Erythroblast (primary cell): ENCODE results near the gene CDH6.
A peak's percentile ranks its signal among the peaks of the same experiment; 100 is the strongest.

Source experiments
- DNase-seq, 2 experiments: peaks; one replicate each; lab custom pipeline; 2025; lab: John Stamatoyannopoulos, UW
- GATA1 ChIP-seq: IDR thresholded peaks from 2 replicates; pipeline ENCODE4 v1.6.1; 2011; ENCODE audit warnings: low read depth, mild to moderate bottlenecking, control low read depth, low read length, moderate library complexity
- POLR2A ChIP-seq: IDR thresholded peaks from 2 replicates; pipeline ENCODE4 v1.6.1; 2011; ENCODE audit warnings: mild to moderate bottlenecking, low read length

Gene CDH6

GRCh38 chr5:31215236-31215635 lies 21.8 kb downstream of the CDH6 start:
- TF ChIP-seq GATA1 (no peak), POLR2A (no peak)
- DNase-seq = no peak

DNA sequence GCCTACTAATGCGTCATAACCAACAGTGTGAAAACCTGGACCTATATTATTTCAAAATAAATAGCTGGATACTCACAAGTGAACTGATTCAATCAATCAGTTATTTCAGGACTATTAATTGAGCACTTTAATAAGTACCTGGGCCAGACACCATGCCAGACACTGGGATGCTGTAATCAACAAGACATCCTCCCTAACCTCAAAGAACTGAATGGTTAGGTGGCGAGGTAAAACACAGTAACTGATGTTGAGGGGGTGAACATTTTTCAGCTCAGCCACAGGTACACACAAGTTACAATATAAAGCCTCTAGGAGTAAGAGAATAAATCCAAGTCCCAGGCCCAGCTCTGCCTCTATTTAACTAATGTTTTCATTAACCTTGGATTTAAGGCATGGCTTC lies 24.0 kb downstream of the CDH6 start:
- TF ChIP-seq POLR2A (no peak), GATA1 (no peak)
- no peak for DNase-seq

GRCh38 chr5:31218978-31219377 lies 25.5 kb downstream of the CDH6 start:
- TF ChIP-seq GATA1 (no peak), POLR2A (no peak)
- DNase-seq = no peak

DNA sequence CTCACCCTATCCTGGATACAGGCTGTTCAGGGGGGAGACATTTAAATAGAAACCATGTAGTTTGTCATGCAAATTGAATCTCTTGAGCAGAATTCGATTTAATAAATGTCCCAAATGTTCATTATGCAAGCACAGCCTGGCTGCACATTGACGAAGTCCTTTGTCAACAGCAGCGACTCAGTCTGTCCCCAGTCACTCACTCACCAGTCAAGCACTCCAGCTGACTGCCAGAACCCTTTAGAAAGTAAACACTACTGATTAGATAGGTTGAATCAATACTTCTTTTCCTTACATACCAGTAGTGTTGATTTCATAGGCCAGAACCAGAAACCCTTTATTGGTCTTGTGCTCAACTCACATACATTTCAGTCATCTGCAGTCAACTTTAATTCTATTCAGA lies 27.5 kb downstream of the CDH6 start:
- no peak for TF ChIP-seq GATA1
- no peak for TF ChIP-seq POLR2A
- DNase-seq = no peak

DNA sequence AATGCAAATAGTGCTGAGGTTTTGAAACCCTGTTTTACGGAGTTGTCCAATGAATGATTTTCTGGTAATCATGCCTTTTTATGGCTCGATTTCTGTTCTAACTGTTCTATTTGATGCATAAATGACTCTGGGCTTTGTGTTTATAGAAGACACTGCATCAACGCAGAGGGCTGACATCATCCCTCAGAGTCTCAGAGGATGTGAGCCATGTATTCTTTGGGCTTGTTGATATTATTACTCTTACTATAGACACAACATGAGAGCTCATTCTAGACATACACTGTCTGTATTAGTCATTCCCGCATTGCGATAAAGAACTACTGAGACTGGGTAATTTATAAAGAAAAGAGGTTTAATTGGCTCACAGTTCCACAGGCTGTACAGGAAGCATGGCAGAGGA lies 31.6 kb downstream of the CDH6 start:
- DNase-seq = no peak
- no peak for TF ChIP-seq GATA1
- no peak for TF ChIP-seq POLR2A

DNA sequence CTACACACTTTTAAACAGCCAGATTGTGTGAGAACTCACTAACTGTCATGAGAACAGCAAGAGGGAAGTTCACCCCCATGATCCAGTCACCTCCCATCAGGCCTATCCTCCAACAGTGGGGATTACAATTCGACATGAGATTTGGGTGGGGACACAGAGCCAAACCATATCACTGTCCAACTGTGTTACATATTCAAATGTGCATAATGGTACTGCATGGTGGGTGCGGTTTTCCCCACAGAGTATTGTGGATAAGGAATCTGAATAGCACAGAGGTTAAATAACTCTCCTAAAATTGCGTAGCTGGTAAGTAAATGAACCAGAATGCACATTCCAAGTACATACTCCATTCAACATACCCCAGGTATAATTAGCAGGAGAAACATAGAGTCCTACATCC lies 32.1 kb downstream of the CDH6 start:
- TF ChIP-seq POLR2A (no peak), GATA1 (no peak)
- DNase-seq = no peak

DNA sequence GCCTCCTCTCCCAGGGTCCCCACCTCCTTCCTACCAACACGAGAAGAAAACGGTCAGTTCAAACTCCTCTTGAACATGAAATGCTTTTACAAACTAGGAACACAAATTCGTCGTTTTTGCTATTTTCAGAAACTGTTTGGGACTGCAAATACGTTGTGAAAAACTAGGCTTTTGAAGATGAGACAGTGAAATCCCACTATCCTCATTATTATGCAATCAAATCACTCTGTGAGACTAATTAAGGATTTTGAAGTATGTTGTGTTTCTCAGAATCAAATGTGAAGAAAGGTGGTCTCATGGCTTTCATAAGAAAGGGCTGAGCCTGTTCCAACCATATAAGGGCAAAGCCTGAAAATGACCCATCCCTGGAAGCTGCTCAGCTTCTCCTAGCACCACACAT lies 33.2 kb downstream of the CDH6 start:
- no peak for TF ChIP-seq POLR2A
- no peak for TF ChIP-seq GATA1
- DNase-seq = no peak

DNA sequence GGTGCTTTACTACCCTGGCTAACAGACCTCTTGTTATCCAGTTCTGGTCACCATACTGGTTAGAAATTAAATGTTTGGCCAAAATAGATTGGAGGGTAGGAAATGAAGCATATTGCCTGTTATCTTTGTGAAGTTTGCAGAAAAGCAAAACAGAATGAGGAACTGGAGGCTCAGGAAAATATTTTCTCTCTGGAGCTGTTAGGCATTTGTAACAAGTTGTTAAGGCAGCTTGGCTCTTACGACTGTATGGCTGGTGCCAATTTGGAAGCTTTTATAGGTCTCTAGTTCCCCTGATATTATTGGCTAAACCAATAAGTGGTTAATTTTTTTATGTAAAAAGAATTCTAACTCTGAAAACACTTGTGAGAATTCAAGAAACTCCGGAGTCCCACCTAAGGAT lies 35.8 kb downstream of the CDH6 start:
- DNase-seq = no peak
- TF ChIP-seq GATA1 (no peak), POLR2A (no peak)

GRCh38 chr5:31231177-31231838 lies 37.8 kb downstream of the CDH6 start:
- TF ChIP-seq GATA1 = no peak
- no peak for TF ChIP-seq POLR2A
- no peak for DNase-seq

GRCh38 chr5:31232273-31232888 lies 38.9 kb downstream of the CDH6 start:
- DNase-seq = peak; percentile 31 to 57
- TF ChIP-seq GATA1 (no peak), POLR2A (no peak)

GRCh38 chr5:31235381-31235780 lies 41.9 kb downstream of the CDH6 start:
- DNase-seq = no peak
- no peak for TF ChIP-seq GATA1
- TF ChIP-seq POLR2A = no peak

DNA sequence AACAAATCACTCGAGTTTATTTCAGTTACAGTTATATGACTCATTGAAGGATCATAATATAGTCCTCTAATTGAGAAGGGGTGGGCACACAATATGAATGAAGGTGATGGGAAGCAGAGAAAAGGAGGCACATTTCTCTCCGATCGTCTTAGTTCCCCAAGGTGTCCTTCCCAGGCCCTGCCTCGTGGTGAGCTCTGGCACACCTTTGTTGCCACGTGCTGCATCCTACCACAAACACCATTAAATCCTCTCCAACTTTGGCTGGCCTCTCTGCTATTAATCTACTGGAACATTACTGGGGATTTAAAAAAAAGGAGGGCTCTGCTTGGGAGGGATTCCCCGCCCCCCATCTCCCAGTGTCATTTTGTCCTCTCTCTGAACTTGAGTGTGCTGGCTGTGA lies 42.9 kb downstream of the CDH6 start:
- DNase-seq = no peak
- no peak for TF ChIP-seq POLR2A
- no peak for TF ChIP-seq GATA1

DNA sequence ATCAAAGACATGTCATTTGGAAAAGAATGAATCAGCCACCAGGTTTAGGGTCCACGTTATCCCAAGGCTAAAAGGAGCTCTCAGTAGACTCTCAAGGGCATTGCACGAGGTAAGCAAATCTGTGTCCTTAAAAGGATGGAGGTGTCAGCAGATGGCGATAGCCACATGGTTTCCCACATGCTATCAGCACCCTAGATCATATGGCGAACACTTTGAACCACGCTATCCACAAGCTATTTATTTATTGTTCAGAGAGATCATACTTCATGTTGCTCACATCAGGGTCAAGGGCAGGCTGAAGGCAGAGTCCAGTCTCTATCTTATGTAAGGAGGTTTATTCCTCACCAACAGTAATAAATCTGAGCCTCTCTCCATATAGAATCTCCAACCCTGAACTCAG lies 43.7 kb downstream of the CDH6 start:
- TF ChIP-seq GATA1 = no peak
- TF ChIP-seq POLR2A = no peak

DNA sequence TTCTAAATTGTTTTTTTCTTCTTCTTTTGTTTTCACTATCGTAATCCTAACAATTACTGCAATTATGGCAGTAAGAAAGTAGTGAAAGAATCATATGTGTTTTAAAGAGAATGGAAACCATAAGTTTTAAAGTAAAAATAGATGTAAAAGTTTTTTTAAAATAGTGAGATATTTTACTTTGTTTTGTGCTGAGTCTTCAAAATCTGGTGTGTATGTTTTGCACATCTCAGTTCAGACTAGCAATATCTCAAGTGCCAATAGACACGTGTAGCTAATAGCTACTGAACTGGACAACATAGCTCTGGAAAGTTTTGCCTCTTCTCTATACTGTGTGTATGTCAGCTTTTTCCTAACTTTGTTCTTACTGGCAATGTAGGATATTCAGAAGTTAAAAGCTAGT lies 45.0 kb downstream of the CDH6 start:
- TF ChIP-seq POLR2A (no peak), GATA1 (no peak)
- DNase-seq = no peak

More for the DNA sequence above, 43.7 kb downstream of the CDH6 start:
- DNase-seq = peak in 1 of 2 experiments; percentile 2

DNA sequence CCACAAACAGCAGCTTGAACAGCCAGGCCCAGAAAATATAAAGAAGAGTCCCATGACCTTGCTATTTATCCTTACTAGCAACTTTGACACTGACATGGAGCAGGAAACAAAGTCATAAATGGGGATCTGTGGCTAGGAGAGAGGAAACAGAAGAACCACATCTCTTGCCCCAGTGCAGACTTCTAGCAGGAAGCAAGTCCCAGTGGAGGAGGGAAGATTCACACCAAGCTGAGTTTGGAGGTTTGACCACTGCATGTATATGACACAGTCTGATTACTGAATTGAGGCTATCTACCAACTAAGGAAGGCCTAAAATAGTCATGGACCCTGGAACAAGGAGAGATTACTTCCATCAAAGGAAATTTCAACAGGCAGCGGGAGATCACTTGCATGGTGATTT lies 51.4 kb downstream of the CDH6 start:
- TF ChIP-seq POLR2A = no peak
- no peak for TF ChIP-seq GATA1
- no peak for DNase-seq
